GM12878 (cell line): ENCODE results near the gene LMF2. TPM values are rescaled to one million over a fixed set of nuclear protein-coding genes. Genes with fewer than 3 reads are reported as not detected.

Experiments
- BACH1 ChIP-seq: fragments of 450-650 bp; IDR thresholded peaks from 2 replicates; pipeline ENCODE4 v1.6.1; 2017; ENCODE audit warnings: mild to moderate bottlenecking, borderline replicate concordance
- CBX5 ChIP-seq: sonication (generic); IDR thresholded peaks from 2 replicates; pipeline ENCODE4 v1.6.1; 2016; ENCODE audit warnings: low read depth, moderate library complexity, mild to moderate bottlenecking, inconsistent platforms
- CTCF ChIP-seq, 3 experiments: IDR thresholded peaks in 2 of 3; conservative IDR thresholded peaks in 1 of 3; 2 replicates each; pipeline ENCODE4 v1.5.1; 2011; ENCODE audit warnings: low read depth in 3 of 3, low read length in 3 of 3, mild to moderate bottlenecking in 3 of 3, control low read depth in 2 of 3, moderate library complexity in 2 of 3, inconsistent platforms in 1 of 3, mixed read lengths in 1 of 3; ENCODE audit not compliant: control insufficient read depth in 2 of 3, insufficient read depth in 1 of 3; ENCODE audit errors: extremely low read depth in 1 of 3
- DPF2 ChIP-seq: fragments of 450-650 bp; IDR thresholded peaks from 2 replicates; pipeline ENCODE4 v1.6.1; 2017; ENCODE audit warnings: mild to moderate bottlenecking
- GATAD2B ChIP-seq: fragments of 450-650 bp; conservative IDR thresholded peaks from 2 replicates; pipeline ENCODE4 v1.6.1; 2017; ENCODE audit warnings: low read depth, mild to moderate bottlenecking, moderate library complexity
- IKZF1 ChIP-seq: fragments of 450-650 bp; conservative IDR thresholded peaks from 2 replicates; pipeline ENCODE4 v1.6.1; 2017; ENCODE audit warnings: antibody characterized with exemption, mild to moderate bottlenecking
- KAT2A ChIP-seq: conservative IDR thresholded peaks from 2 replicates; pipeline ENCODE4 v1.6.1; 2011; ENCODE audit warnings: low read depth, low read length; ENCODE audit not compliant: control insufficient read depth
- NFXL1 ChIP-seq: fragments of 450-650 bp; IDR thresholded peaks from 2 replicates; pipeline ENCODE4 v1.6.1; 2017; ENCODE audit warnings: antibody characterized with exemption, mild to moderate bottlenecking, borderline replicate concordance
- SMAD5 ChIP-seq: IDR thresholded peaks from 2 replicates; pipeline ENCODE4 v1.6.1; 2016; ENCODE audit warnings: antibody characterized with exemption, low read depth
- SMC3 ChIP-seq: IDR thresholded peaks from 2 replicates; pipeline ENCODE4 v1.6.1; 2011; ENCODE audit warnings: low read length, improper control_type of control experiment, borderline replicate concordance
- SREBF1 ChIP-seq: IDR thresholded peaks from 2 replicates; pipeline ENCODE4 v1.6.1; 2012; ENCODE audit warnings: mild to moderate bottlenecking, low read length
- STAT3 ChIP-seq: IDR thresholded peaks from 2 replicates; pipeline ENCODE4 v1.6.1; 2011; ENCODE audit warnings: low read depth, low read length, improper control_type of control experiment
- USF1 ChIP-seq: IDR thresholded peaks from 2 replicates; pipeline ENCODE4 v1.6.1; 2011; ENCODE audit warnings: borderline replicate concordance, low read depth, mild to moderate bottlenecking, moderate library complexity, mixed read lengths, low read length; ENCODE audit not compliant: insufficient read depth; ENCODE audit errors: extremely low read length
- YBX1 ChIP-seq: fragments of 450-650 bp; IDR thresholded peaks from 2 replicates; pipeline ENCODE4 v1.6.1; 2016; ENCODE audit warnings: antibody characterized with exemption
- YY1 ChIP-seq: IDR thresholded peaks from 2 replicates; pipeline ENCODE4 v1.6.1; 2011; ENCODE audit warnings: low read depth, mild to moderate bottlenecking, low read length
- polyA plus RNA-seq, 11 experiments: library from polyadenylated mRNA; depleted of rRNA in 4 of 11; unstranded in 6 of 11; stranded (reverse) in 5 of 11; fragments of >200 nt; fragmentation: Nextera tagmentation in 4 of 11; fragmentation: Illumina TruSeq in 1 of 11; extraction: Ambion mirVana in 4 of 11; extraction: Trizol in 1 of 11; gene quantifications; 1 replicate in 1 of 11; 2 replicates in 10 of 11; pipeline versions ENCODE4 v1.2.1 to v1.2.3, GENCODE V29; 2011 to 2016; ENCODE audit warnings: inconsistent platforms in 2 of 11, missing spikeins in 2 of 11, low read depth in 1 of 11
- total RNA-seq, 4 experiments: library from RNA; depleted of rRNA in 3 of 4; stranded (reverse); fragments of >200 nt in 3 of 4; fragmentation: Illumina TruSeq in 1 of 4; extraction: Trizol in 1 of 4; gene quantifications; 2 replicates each; pipeline versions ENCODE4 v1.2.1 to v1.2.3, GENCODE V29; 2013 to 2021
- TF ChIP-seq, protein P1 (sequence below): fragments of 450-650 bp; IDR thresholded peaks from 2 replicates; pipeline ENCODE4 v1.6.1; 2017; ENCODE audit warnings: borderline replicate concordance
- TF ChIP-seq, protein P2 (sequence below): IDR thresholded peaks from 2 replicates; pipeline ENCODE4 v1.6.1; 2011; ENCODE audit warnings: borderline replicate concordance, low read depth, mild to moderate bottlenecking, moderate library complexity, low read length; ENCODE audit not compliant: insufficient read depth, poor library complexity, severe bottlenecking
- TF ChIP-seq, protein P3 (sequence below): fragments of 450-650 bp; IDR thresholded peaks from 2 replicates; pipeline ENCODE4 v1.6.1; 2016; ENCODE audit warnings: mild to moderate bottlenecking

LMF2 gene
- total and polyA plus RNA-seq, 10 of the 15 experiments (the other 5 are each of a cell fraction or from before 2014, with no cell fraction given): 0.08 to 57.5 (median 21.2) TPM

- TF ChIP-seq CTCF (IDR thresholded peaks at IDR 0.05 in 2 of 3, conservative IDR thresholded peaks at IDR 0.05 in 1 of 3; ENCODE audit: control insufficient read depth in 2 of 3, extremely low read depth in 1 of 3, insufficient read depth in 1 of 3, low read depth in 3 of 3, low read length in 3 of 3) (peak; percentile 25 to 34 (median 34); a peak in 4 of 6 replicates), SMC3 (peak; percentile 16; the same call in 1 of the 2 replicates), USF1 (no peak), CBX5 (no peak), SREBF1 (no peak), YBX1 (no peak), DPF2 (no peak), IKZF1 (no peak), GATAD2B (no peak), STAT3 (no peak), NFXL1 (no peak), KAT2A (no peak), YY1 (no peak), SMAD5 (no peak), BACH1 (no peak)
- TF ChIP-seq, protein P1, sequence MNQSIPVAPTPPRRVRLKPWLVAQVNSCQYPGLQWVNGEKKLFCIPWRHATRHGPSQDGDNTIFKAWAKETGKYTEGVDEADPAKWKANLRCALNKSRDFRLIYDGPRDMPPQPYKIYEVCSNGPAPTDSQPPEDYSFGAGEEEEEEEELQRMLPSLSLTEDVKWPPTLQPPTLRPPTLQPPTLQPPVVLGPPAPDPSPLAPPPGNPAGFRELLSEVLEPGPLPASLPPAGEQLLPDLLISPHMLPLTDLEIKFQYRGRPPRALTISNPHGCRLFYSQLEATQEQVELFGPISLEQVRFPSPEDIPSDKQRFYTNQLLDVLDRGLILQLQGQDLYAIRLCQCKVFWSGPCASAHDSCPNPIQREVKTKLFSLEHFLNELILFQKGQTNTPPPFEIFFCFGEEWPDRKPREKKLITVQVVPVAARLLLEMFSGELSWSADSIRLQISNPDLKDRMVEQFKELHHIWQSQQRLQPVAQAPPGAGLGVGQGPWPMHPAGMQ: no peak
- TF ChIP-seq, protein P2, sequence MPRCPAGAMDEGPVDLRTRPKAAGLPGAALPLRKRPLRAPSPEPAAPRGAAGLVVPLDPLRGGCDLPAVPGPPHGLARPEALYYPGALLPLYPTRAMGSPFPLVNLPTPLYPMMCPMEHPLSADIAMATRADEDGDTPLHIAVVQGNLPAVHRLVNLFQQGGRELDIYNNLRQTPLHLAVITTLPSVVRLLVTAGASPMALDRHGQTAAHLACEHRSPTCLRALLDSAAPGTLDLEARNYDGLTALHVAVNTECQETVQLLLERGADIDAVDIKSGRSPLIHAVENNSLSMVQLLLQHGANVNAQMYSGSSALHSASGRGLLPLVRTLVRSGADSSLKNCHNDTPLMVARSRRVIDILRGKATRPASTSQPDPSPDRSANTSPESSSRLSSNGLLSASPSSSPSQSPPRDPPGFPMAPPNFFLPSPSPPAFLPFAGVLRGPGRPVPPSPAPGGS: no peak
- TF ChIP-seq, protein P3, sequence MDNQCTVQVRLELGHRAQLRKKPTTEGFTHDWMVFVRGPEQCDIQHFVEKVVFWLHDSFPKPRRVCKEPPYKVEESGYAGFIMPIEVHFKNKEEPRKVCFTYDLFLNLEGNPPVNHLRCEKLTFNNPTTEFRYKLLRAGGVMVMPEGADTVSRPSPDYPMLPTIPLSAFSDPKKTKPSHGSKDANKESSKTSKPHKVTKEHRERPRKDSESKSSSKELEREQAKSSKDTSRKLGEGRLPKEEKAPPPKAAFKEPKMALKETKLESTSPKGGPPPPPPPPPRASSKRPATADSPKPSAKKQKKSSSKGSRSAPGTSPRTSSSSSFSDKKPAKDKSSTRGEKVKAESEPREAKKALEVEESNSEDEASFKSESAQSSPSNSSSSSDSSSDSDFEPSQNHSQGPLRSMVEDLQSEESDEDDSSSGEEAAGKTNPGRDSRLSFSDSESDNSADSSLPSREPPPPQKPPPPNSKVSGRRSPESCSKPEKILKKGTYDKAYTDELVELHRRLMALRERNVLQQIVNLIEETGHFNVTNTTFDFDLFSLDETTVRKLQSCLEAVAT: no peak
- TF ChIP-seq, all 136 proteins: peak for 3
Measured at GRCh38 chr22:50456466-50457234, 50.9 kb downstream of the LMF2 start (continued).
